ENCODE results near the gene RBBP8NL. TPM values are rescaled to one million over a fixed set of nuclear protein-coding genes. Genes with fewer than 3 reads are reported as not detected.

Gene RBBP8NL
- total RNA-seq, 4 donors from 2014 or later: 4.3 to 8.5 (median 6.3) TPM

- TF ChIP-seq POLR2A (IDR thresholded peaks at IDR 0.05): no peak
- TF ChIP-seq CTCF (IDR thresholded peaks at IDR 0.05): no peak
- intact Hi-C loops (cut with DNase I; ENCODE audit: low total_unique reads): no loop called here
- 81 to 84% methylated on average over 5 to 16 of the region's 19 CpGs for WGBS, 2 donors
- H3K4me3 ChIP-seq (ENCODE audit: low read depth, poor library complexity, severe bottlenecking): no peak overlapping the region
- DNase-seq (ENCODE audit: low spot score in 2 of 2): no peak
Measured at GRCh38 chr20:62410746-62411478, 16.4 kb downstream of the RBBP8NL start.

- intact Hi-C loops (cut with DNase I; ENCODE audit: low total_unique reads): loop anchor here (10.0 kb wide), 1 partner anchor 395 kb away; the partner anchor contains the start of gene OGFR
- no peak for TF ChIP-seq CTCF (IDR thresholded peaks at IDR 0.05)
- TF ChIP-seq POLR2A (IDR thresholded peaks at IDR 0.05): no peak
- H3K4me3 ChIP-seq (ENCODE audit: low read depth, poor library complexity, severe bottlenecking): no peak overlapping the region
- DNase-seq (ENCODE audit: low spot score in 2 of 2): no peak
- WGBS, 2 donors: 4 to 11% methylated on average over 21 to 24 of the region's 30 CpGs
Measured at GRCh38 chr20:62409931-62410745, 17.2 kb downstream of the RBBP8NL start.

- intact Hi-C loops (cut with DNase I; ENCODE audit: low total_unique reads): loop anchor here (10.0 kb wide), 1 partner anchor 396 kb away; the partner anchor contains the start of gene OGFR
- TF ChIP-seq CTCF (IDR thresholded peaks at IDR 0.05) (no peak), POLR2A (IDR thresholded peaks at IDR 0.05) (no peak)
- WGBS, 2 donors: 76 to 85% methylated on average over 12 of the region's 12 CpGs
- DNase-seq (ENCODE audit: low spot score in 2 of 2): no peak
- H3K4me3 ChIP-seq (ENCODE audit: low read depth, poor library complexity, severe bottlenecking): no peak overlapping the region
Measured at GRCh38 chr20:62409086-62409853, 18.1 kb downstream of the RBBP8NL start.

GRCh38 chr20:62408640-62409039, 18.7 kb downstream of the RBBP8NL start:
- H3K4me3 ChIP-seq (ENCODE audit: low read depth, poor library complexity, severe bottlenecking): no peak overlapping the region
- DNase-seq (ENCODE audit: low spot score in 2 of 2): no peak
- TF ChIP-seq POLR2A (IDR thresholded peaks at IDR 0.05) (no peak), CTCF (IDR thresholded peaks at IDR 0.05) (no peak)
- WGBS, 2 donors: 84 to 85% methylated on average over 12 of the region's 12 CpGs
- intact Hi-C loops (cut with DNase I; ENCODE audit: low total_unique reads): loop anchor here (10.0 kb wide), 1 partner anchor 396 kb away; the partner anchor contains the start of gene OGFR

GRCh38 chr20:62408055-62408454, 19.3 kb downstream of the RBBP8NL start:
- no peak for TF ChIP-seq CTCF (IDR thresholded peaks at IDR 0.05)
- no peak for TF ChIP-seq POLR2A (IDR thresholded peaks at IDR 0.05)
- no peak for DNase-seq (ENCODE audit: low spot score in 2 of 2)
- 92% methylated on average over 14 to 15 of the region's 15 CpGs for WGBS, 2 donors
- H3K4me3 ChIP-seq (ENCODE audit: low read depth, poor library complexity, severe bottlenecking): no peak overlapping the region
- intact Hi-C loops (cut with DNase I; ENCODE audit: low total_unique reads): loop anchor here (10.0 kb wide), 1 partner anchor 397 kb away; the partner anchor contains the start of gene OGFR
